Panc1 (cell line): ENCODE results near the gene ATP5ME. TPM values are rescaled to one million over a fixed set of nuclear protein-coding genes. Genes with fewer than 3 reads are reported as not detected.
A peak's percentile ranks its signal among the peaks of the same experiment; 100 is the strongest.

Experiments used
- ATAC-seq: fragments of 200-7000 bp; cut with Tn5 transposase; 2 replicates; pipeline ENCODE4 v1.9.1; 2020; ENCODE audit warnings: mild to moderate bottlenecking, moderate library complexity
- BruUV-seq: library from RNA; stranded (reverse); fragments of 400-500 nt; replicated peaks from 2 replicates; lab custom pipeline; 2021; lab: Mats Ljungman, UMichigan
- CTCF ChIA-PET: fragments of 300-600 bp; sonication (Branson Sonifier 250); formaldehyde crosslinking; loops from one replicate; lab custom pipeline; 2022; ENCODE audit warnings: antibody characterized with exemption; lab: Charles Lee
- POLR2A ChIA-PET: fragments of 300-600 bp; sonication (Branson Sonifier 250); formaldehyde crosslinking; loops from one replicate; lab custom pipeline; 2022; ENCODE audit warnings: antibody characterized with exemption; lab: Charles Lee
- DNase-seq: peaks from one replicate; pipeline ENCODE4 v3.0.0-alpha.2; 2010; ENCODE audit warnings: low read depth, low spot score
- H3K27ac ChIP-seq: 2 replicates; pipeline ENCODE4 v1.5.1; 2011; ENCODE audit warnings: mild to moderate bottlenecking, low read length, inconsistent platforms
- H3K27me3 ChIP-seq: fragments of 200-500 bp; sonication (Bioruptor generic); 2 replicates; pipeline ENCODE4 v1.6.0; 2014; ENCODE audit warnings: low read length, inconsistent platforms; ENCODE audit not compliant: control insufficient read depth, insufficient read depth
- H3K36me3 ChIP-seq: fragments of 200-500 bp; sonication (Bioruptor generic); 2 replicates; pipeline ENCODE4 v1.5.1; 2014; ENCODE audit warnings: inconsistent platforms, mild to moderate bottlenecking, low read length, moderate library complexity; ENCODE audit not compliant: control insufficient read depth, insufficient read depth
- H3K4me1 ChIP-seq: 2 replicates; pipeline ENCODE4 v1.5.1; 2011; ENCODE audit warnings: inconsistent platforms, mild to moderate bottlenecking, low read length, moderate library complexity; ENCODE audit not compliant: control insufficient read depth, insufficient read depth
- H3K4me3 ChIP-seq, 2 experiments: 2 replicates each; pipeline ENCODE4 v1.5.1; 2011 to 2012; ENCODE audit warnings: low read depth in 2 of 2, low read length in 2 of 2, mild to moderate bottlenecking in 2 of 2, inconsistent platforms in 1 of 2, moderate library complexity in 1 of 2
- H3K9me3 ChIP-seq: fragments of 200-500 bp; sonication (Bioruptor generic); 2 replicates; pipeline ENCODE4 v1.5.1; 2014; ENCODE audit warnings: low read depth, mild to moderate bottlenecking, inconsistent platforms, low read length, moderate library complexity; ENCODE audit not compliant: control insufficient read depth, insufficient read depth
- POLR2AphosphoS5 ChIP-seq: IDR thresholded peaks from 2 replicates; pipeline ENCODE4 v1.6.1; 2012; ENCODE audit warnings: mild to moderate bottlenecking, low read depth, low read length, moderate library complexity
- SIN3A ChIP-seq: IDR thresholded peaks from 2 replicates; pipeline ENCODE4 v1.6.1; 2012; ENCODE audit warnings: low read depth, mild to moderate bottlenecking, low read length, moderate library complexity, borderline replicate concordance; ENCODE audit not compliant: insufficient read depth
- TCF7L2 ChIP-seq: IDR thresholded peaks from 2 replicates; pipeline ENCODE4 v1.6.1; 2011; ENCODE audit warnings: mild to moderate bottlenecking, low read depth, low read length, inconsistent platforms
- in situ Hi-C: cut with HindIII; loops from 2 replicates; pipeline ENCODE4 v1.10.0; 2016; ENCODE audit warnings: low sequenced_read_pairs, low pct_unique_long_range_greater_than_20kb
- intact Hi-C: fragments of 100-400 bp; cut with micrococcal nuclease; formaldehyde crosslinking; loops from one replicate; pipeline ENCODE4 v1.10.0; 2022; ENCODE audit not compliant: unreplicated experiment
- total RNA-seq: library from RNA; stranded (reverse); gene quantifications from one replicate; pipeline ENCODE4 v1.2.1, GENCODE V29; 2021; ENCODE audit not compliant: unreplicated experiment
- TF ChIP-seq, protein P1 (sequence below), 2 experiments: IDR thresholded peaks; 2 replicates each; pipeline ENCODE4 v1.6.1; 2011 to 2012; ENCODE audit warnings: low read depth in 2 of 2, control low read depth in 1 of 2, low read length in 1 of 2, mild to moderate bottlenecking in 1 of 2, moderate library complexity in 1 of 2; ENCODE audit not compliant: insufficient read depth in 1 of 2
- TF ChIP-seq, protein P2 (sequence below): fragments of 450-650 bp; IDR thresholded peaks from 2 replicates; pipeline ENCODE4 v1.5.1; 2017; ENCODE audit warnings: mild to moderate bottlenecking

The ATP5ME gene
- total RNA-seq, 1 experiment from 2014 or later: 257 TPM

- no peak for TF ChIP-seq TCF7L2
These were observed 17.4 kb downstream of the ATP5ME start (continued) for GRCh38 chr4:656436-657337.

DNA sequence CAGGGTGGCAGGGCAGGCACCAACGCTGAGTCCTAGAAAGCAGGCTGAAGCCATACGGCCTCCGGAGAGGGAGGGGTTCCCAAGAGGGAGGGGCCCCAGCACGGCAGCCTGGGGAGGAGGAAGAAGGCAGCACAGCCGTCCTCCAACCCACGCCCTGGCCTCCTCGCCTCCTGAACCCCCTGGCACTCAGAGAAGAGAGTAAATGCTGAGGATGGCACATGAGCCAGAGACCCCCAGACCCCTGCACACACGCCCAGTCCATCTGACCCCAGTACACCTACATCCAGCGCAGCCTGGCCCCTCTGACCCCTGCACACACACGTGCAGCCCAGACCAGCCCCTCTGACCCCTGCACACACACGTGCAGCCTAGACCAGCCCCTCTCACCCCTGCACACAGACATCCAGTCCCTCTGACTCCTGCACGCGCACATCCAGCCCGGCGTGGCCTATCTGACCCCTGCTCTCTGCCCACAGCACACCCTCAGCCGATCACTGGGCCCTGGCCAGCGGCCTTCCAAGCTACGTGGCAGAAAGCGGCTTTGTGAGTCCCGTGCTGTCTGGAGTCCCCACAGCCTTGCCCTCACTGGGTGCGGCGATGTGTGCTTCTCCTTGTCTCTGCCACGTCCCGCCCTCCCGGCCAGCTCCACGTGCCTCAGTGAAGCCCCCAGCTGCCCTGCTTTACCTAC lies 18.5 kb downstream of the ATP5ME start:
- no TSS peak for BruUV-seq
- CTCF ChIA-PET: no interaction called here
- H3K36me3 ChIP-seq: no peaks in the 10 kb centered on the region
- DNase-seq (no peak), ATAC-seq (0 out of 2 replicates have a peak, but pooled peaks have one; percentile 26)
- H3K4me3 ChIP-seq: no peak overlapping the region
- no peaks in the 10 kb centered on the region for H3K9me3 ChIP-seq
- H3K27ac ChIP-seq: no peak overlapping the region
- intact Hi-C loops: no loop called here
- in situ Hi-C loops: no loop called here
- no peaks in the 10 kb centered on the region for H3K4me1 ChIP-seq
- POLR2A ChIA-PET: no interaction called here
- TF ChIP-seq SIN3A: no peak
- TF ChIP-seq, protein P1, sequence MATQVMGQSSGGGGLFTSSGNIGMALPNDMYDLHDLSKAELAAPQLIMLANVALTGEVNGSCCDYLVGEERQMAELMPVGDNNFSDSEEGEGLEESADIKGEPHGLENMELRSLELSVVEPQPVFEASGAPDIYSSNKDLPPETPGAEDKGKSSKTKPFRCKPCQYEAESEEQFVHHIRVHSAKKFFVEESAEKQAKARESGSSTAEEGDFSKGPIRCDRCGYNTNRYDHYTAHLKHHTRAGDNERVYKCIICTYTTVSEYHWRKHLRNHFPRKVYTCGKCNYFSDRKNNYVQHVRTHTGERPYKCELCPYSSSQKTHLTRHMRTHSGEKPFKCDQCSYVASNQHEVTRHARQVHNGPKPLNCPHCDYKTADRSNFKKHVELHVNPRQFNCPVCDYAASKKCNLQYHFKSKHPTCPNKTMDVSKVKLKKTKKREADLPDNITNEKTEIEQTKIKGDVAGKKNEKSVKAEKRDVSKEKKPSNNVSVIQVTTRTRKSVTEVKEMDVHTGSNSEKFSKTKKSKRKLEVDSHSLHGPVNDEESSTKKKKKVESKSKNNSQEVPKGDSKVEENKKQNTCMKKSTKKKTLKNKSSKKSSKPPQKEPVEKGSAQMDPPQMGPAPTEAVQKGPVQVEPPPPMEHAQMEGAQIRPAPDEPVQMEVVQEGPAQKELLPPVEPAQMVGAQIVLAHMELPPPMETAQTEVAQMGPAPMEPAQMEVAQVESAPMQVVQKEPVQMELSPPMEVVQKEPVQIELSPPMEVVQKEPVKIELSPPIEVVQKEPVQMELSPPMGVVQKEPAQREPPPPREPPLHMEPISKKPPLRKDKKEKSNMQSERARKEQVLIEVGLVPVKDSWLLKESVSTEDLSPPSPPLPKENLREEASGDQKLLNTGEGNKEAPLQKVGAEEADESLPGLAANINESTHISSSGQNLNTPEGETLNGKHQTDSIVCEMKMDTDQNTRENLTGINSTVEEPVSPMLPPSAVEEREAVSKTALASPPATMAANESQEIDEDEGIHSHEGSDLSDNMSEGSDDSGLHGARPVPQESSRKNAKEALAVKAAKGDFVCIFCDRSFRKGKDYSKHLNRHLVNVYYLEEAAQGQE (IDR thresholded peaks at IDR 0.05; ENCODE audit: insufficient read depth in 1 of 2, low read depth in 2 of 2, low read length in 1 of 2): no peak
- TF ChIP-seq POLR2AphosphoS5: no peak
- TF ChIP-seq TCF7L2: no peak
- TF ChIP-seq, protein P2, sequence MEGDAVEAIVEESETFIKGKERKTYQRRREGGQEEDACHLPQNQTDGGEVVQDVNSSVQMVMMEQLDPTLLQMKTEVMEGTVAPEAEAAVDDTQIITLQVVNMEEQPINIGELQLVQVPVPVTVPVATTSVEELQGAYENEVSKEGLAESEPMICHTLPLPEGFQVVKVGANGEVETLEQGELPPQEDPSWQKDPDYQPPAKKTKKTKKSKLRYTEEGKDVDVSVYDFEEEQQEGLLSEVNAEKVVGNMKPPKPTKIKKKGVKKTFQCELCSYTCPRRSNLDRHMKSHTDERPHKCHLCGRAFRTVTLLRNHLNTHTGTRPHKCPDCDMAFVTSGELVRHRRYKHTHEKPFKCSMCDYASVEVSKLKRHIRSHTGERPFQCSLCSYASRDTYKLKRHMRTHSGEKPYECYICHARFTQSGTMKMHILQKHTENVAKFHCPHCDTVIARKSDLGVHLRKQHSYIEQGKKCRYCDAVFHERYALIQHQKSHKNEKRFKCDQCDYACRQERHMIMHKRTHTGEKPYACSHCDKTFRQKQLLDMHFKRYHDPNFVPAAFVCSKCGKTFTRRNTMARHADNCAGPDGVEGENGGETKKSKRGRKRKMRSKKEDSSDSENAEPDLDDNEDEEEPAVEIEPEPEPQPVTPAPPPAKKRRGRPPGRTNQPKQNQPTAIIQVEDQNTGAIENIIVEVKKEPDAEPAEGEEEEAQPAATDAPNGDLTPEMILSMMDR: no peak
- H3K27me3 ChIP-seq: no peaks in the 10 kb centered on the region

DNA sequence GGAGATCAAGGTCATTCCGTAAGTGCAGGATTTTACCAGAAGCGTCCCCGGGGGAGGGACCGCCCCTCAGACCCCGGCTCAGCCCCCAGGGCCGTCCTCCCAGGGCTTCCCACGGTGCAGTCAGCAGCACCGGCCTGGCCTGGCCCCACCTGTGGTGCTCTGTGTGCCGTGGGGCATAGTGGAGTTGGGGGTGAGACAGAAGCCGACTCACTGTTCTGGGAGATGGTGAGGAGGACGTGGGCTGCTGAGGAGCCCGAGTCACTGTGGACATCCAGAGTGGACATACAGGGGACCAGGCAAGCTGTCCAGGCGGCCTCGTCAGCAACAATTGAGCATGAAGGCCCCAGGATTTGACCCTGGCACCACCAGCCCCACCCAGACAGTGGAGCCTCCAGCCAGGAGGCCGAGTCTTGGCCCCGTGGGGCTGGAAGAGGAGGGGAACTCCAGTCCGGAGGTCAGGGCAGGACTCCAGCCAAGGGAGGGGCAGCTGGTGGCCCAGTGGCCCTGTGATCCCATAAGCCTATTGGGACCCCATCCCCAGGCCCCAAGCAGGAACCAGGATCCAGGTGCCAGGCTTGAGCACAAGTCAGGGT lies 19.1 kb downstream of the ATP5ME start:
- intact Hi-C loops: no loop called here

More for the DNA sequence above, 19.1 kb downstream of the ATP5ME start:
- in situ Hi-C loops: no loop called here
- Histone ChIP-seq H3K4me1 (no peaks in the 10 kb centered on the region), H3K27ac (no peak overlapping the region), H3K4me3 (no peak overlapping the region), H3K36me3 (no peaks in the 10 kb centered on the region), H3K9me3 (no peaks in the 10 kb centered on the region), H3K27me3 (no peaks in the 10 kb centered on the region)
- ATAC-seq (no peak), DNase-seq (no peak)
- no peak for TF ChIP-seq SIN3A
- TF ChIP-seq POLR2AphosphoS5: no peak
- TF ChIP-seq TCF7L2: no peak
- TF ChIP-seq, protein P1 (IDR thresholded peaks at IDR 0.05; ENCODE audit: insufficient read depth in 1 of 2, low read depth in 2 of 2, low read length in 1 of 2): no peak
- TF ChIP-seq, protein P2: no peak
- POLR2A ChIA-PET: no interaction called here
- CTCF ChIA-PET: no interaction called here
- no TSS peak for BruUV-seq
